Endothelial cell of umbilical vein (primary cell): ENCODE measurements around the gene IL16. TPM values are rescaled to one million over a fixed set of nuclear protein-coding genes. Genes with fewer than 3 reads are reported as not detected.

Experiments
- BruUV-seq: library from RNA; stranded (reverse); fragments of 400-500 nt; replicated peaks from 2 replicates; lab custom pipeline; 2021; lab: Mats Ljungman, UMichigan
- CTCF ChIA-PET: fragments of 300-600, 350-600 bp; sonication (Branson Sonifier 250); formaldehyde crosslinking; loops from one replicate; lab custom pipeline; 2021; ENCODE audit warnings: antibody characterized with exemption, inconsistent platforms; lab: Charles Lee
- POLR2A ChIA-PET: fragments of 300-600, 350-600 bp; sonication (Branson Sonifier 250); formaldehyde crosslinking; loops from one replicate; lab custom pipeline; 2021; ENCODE audit warnings: antibody characterized with exemption, inconsistent platforms; lab: Charles Lee
- DNase-seq: peaks from one replicate; pipeline ENCODE4 v3.0.0-alpha.2; 2011; ENCODE audit warnings: low read depth, low spot score
- FAIRE-seq: peaks from 2 replicates; lab custom pipeline; 2011; peaks lifted over from hg19 to GRCh38; lab: Jason Lieb, UNC
- H2AFZ ChIP-seq: 2 replicates; pipeline ENCODE4 v1.6.0; 2012; ENCODE audit warnings: low read depth, low read length, control low read depth, inconsistent platforms
- H3K27ac ChIP-seq: 2 replicates; pipeline ENCODE4 v1.5.1; 2011; ENCODE audit warnings: low read depth, mild to moderate bottlenecking, control low read depth, low read length, moderate library complexity; ENCODE audit not compliant: insufficient read depth
- H3K27me3 ChIP-seq, 2 experiments: 2 replicates each; pipeline versions ENCODE4 v1.6.0 to v1.6.1; 2011; ENCODE audit warnings: low read length in 2 of 2, mixed read lengths in 1 of 2; ENCODE audit not compliant: control insufficient read depth in 2 of 2, insufficient read depth in 2 of 2
- H3K36me3 ChIP-seq, 2 experiments: 2 replicates in 1 of 2; 3 replicates in 1 of 2; pipeline ENCODE4 v1.5.1; 2011; ENCODE audit warnings: low read length in 2 of 2, mild to moderate bottlenecking in 1 of 2, moderate library complexity in 1 of 2; ENCODE audit not compliant: control insufficient read depth in 2 of 2, insufficient read depth in 2 of 2; ENCODE audit errors: extremely low read depth in 1 of 2
- H3K4me1 ChIP-seq: 3 replicates; pipeline ENCODE4 v1.5.1; 2011; ENCODE audit warnings: mild to moderate bottlenecking, low read length; ENCODE audit not compliant: control insufficient read depth, insufficient read depth; ENCODE audit errors: extremely low read depth
- H3K4me2 ChIP-seq: 2 replicates; pipeline ENCODE4 v1.6.1; 2011; ENCODE audit warnings: low read length, control low read depth, mixed read lengths; ENCODE audit not compliant: insufficient read depth
- H3K4me3 ChIP-seq, 3 experiments: fragments of 200-600 bp in 1 of 3; sonication (generic), shearing (Covaris generic) in 1 of 3; replicated peaks in 1 of 3; 2 replicates each; pipeline ENCODE4 v1.5.1; 2011 to 2016; ENCODE audit warnings: control low read depth in 3 of 3, low read length in 3 of 3, mild to moderate bottlenecking in 2 of 3, inconsistent platforms in 1 of 3, low read depth in 1 of 3, moderate library complexity in 1 of 3; ENCODE audit not compliant: insufficient read depth in 1 of 3
- H3K79me2 ChIP-seq: 2 replicates; pipeline ENCODE4 v1.6.0; 2012; ENCODE audit warnings: low read length, inconsistent platforms; ENCODE audit not compliant: control insufficient read depth, insufficient read depth
- H3K9ac ChIP-seq: replicated peaks from 2 replicates; pipeline ENCODE3; 2011; ENCODE audit warnings: low read length, control low read depth; ENCODE audit not compliant: insufficient read depth; ENCODE audit errors: extremely low read depth
- H3K9me1 ChIP-seq: replicated peaks from 3 replicates; pipeline ENCODE4 v1.6.0; 2011; ENCODE audit warnings: mild to moderate bottlenecking, low read length; ENCODE audit not compliant: control insufficient read depth, insufficient read depth; ENCODE audit errors: extremely low read depth
- H3K9me3 ChIP-seq: replicated peaks from 2 replicates; pipeline ENCODE4 v1.5.1; 2012; ENCODE audit warnings: low read length, inconsistent platforms; ENCODE audit not compliant: control insufficient read depth, insufficient read depth
- H4K20me1 ChIP-seq: replicated peaks from 2 replicates; pipeline ENCODE3; 2011; ENCODE audit warnings: mild to moderate bottlenecking, low read length; ENCODE audit not compliant: control insufficient read depth, insufficient read depth; ENCODE audit errors: extremely low read depth
- CTCF ChIP-seq, 2 donors: IDR thresholded peaks; 1 replicate in 1 of 2; 2 replicates in 1 of 2; pipeline ENCODE4 v1.5.1; 2011; ENCODE audit warnings: low read length in 2 of 2, mild to moderate bottlenecking in 2 of 2, moderate library complexity in 2 of 2, control low read depth in 1 of 2, inconsistent platforms in 1 of 2, low read depth in 1 of 2; ENCODE audit not compliant: insufficient read depth in 1 of 2; ENCODE audit errors: extremely low read depth in 1 of 2
- EZH2 ChIP-seq: IDR thresholded peaks from 2 replicates; pipeline ENCODE4 v1.6.1; 2012; ENCODE audit warnings: borderline replicate concordance, low read depth, mild to moderate bottlenecking, moderate library complexity, low read length, inconsistent platforms; ENCODE audit not compliant: severe bottlenecking
- GATA2 ChIP-seq: IDR thresholded peaks from 2 replicates; pipeline ENCODE4 v1.7.0; 2011; ENCODE audit warnings: low read depth, mild to moderate bottlenecking, moderate library complexity, mixed read lengths, low read length; ENCODE audit not compliant: insufficient read length, insufficient read depth
- JUN ChIP-seq: IDR thresholded peaks from 2 replicates; pipeline ENCODE4 v1.6.1; 2011; ENCODE audit warnings: borderline replicate concordance, low read depth; ENCODE audit not compliant: insufficient read length, insufficient read depth
- MYC ChIP-seq: IDR thresholded peaks from one replicate; pipeline ENCODE4 v1.6.1; 2011; ENCODE audit warnings: mild to moderate bottlenecking, low read depth, low read length
- POLR2A ChIP-seq: IDR thresholded peaks from 2 replicates; pipeline ENCODE4 v1.6.1; 2012; ENCODE audit warnings: low read depth, mild to moderate bottlenecking, control low read depth, low read length
- POLR2AphosphoS5 ChIP-seq: IDR thresholded peaks from 2 replicates; pipeline ENCODE4 v1.6.1; 2012; ENCODE audit warnings: low read depth, mild to moderate bottlenecking, control low read depth, low read length, moderate library complexity; ENCODE audit not compliant: insufficient read depth
- dilution Hi-C: fragments of 300-500 bp; cut with MboI; formaldehyde crosslinking; loops from one replicate; pipeline ENCODE4 v1.15.0; 2019; ENCODE audit warnings: low sequenced_read_pairs; ENCODE audit not compliant: extremely low pct_ligation_motif_present
- intact Hi-C: fragments of 100-400 bp; cut with micrococcal nuclease; formaldehyde crosslinking; loops from one replicate; pipeline ENCODE4 v1.10.0; 2022
- polyA plus RNA-seq, 4 experiments: library from polyadenylated mRNA; depleted of rRNA in 3 of 4; stranded (reverse) in 3 of 4; unstranded in 1 of 4; fragments of >200 nt; gene quantifications; 2 replicates each; pipeline versions ENCODE4 v1.2.1 to v1.2.3, GENCODE V29; 2011 to 2012; ENCODE audit warnings: missing spikeins in 1 of 4
- total RNA-seq: library from RNA; stranded (reverse); gene quantifications from 2 replicates; pipeline ENCODE4 v1.2.3, GENCODE V29; 2021

IL16 gene
- total and polyA plus RNA-seq, 2 donors (not counting 3 experiments of a cell fraction or from before 2014, with no cell fraction given), result 0.29 to 2.1 TPM

GRCh38 chr15:81339851-81340250, 143.2 kb downstream of the IL16 start:
- intact Hi-C loops, result no loop called here
- POLR2A ChIA-PET, result no interaction called here
- no peak overlapping the region for H2AFZ ChIP-seq

More at GRCh38 chr15:81339851-81340250, 143.2 kb downstream of the IL16 start:
- H3K27me3 ChIP-seq, result peaks cover 3 to 6% of the 10 kb centered on the region in 2 experiments
- H3K9me3 ChIP-seq, result no peaks in the 10 kb centered on the region
- no peak overlapping the region for H3K27ac ChIP-seq
- no peaks in the 10 kb centered on the region for H3K79me2 ChIP-seq
- CTCF ChIA-PET, result interaction anchor here (1.5 to 2.5 kb wide), 2 partner anchors 65 to 73 kb away, joined by 4 to 10 read pairs; no protein-coding TSS in a partner anchor
- no peak for TF ChIP-seq POLR2A
- TF ChIP-seq CTCF (IDR thresholded peaks at IDR 0.05; ENCODE audit: extremely low read depth in 1 of 2, insufficient read depth in 1 of 2, low read depth in 1 of 2, low read length in 2 of 2), result no peak
- TF ChIP-seq POLR2AphosphoS5, result no peak
- TF ChIP-seq MYC, result no peak
- TF ChIP-seq EZH2, result no peak
- TF ChIP-seq JUN, result no peak
- TF ChIP-seq GATA2, result no peak
- no peaks in the 10 kb centered on the region for H4K20me1 ChIP-seq
- dilution Hi-C loops, result no loop called here
- no TSS peak for BruUV-seq
- no peaks in the 10 kb centered on the region for H3K36me3 ChIP-seq
- no peak overlapping the region for H3K4me2 ChIP-seq
- FAIRE-seq (no peak), DNase-seq (no peak)
- no peak overlapping the region for H3K4me3 ChIP-seq
- H3K4me1 ChIP-seq, result peaks cover 4% of the 10 kb centered on the region
- H3K9ac ChIP-seq, result no peak overlapping the region
- H3K9me1 ChIP-seq, result no peaks in the 10 kb centered on the region
